Superior temporal gyrus (tissue), 1 donor: ENCODE data around the gene CSRNP3.

Experiments used
- DNase-seq: peaks from one replicate; pipeline ENCODE4 v3.0.0-alpha.2; 2016; ENCODE audit errors: extremely low spot score

Gene CSRNP3

DNA sequence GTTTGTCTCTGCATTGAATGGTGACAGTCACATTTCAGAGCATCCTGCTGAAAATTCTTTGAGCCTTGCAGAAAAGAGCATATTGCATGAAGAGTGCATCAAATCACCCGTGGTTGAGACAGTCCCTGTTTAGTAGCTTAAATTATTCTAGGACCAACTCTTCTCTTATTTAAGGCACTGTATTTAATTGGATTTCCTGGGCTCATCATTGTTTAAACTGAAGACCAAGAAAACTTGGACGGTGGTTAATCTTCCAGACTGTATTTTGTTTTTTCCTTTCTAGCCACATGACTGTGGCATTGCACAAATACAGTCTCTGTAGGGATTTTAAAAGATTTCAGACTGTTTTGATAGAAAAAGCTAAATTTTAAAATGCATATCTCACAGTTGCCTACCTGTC lies 210.1 kb downstream of the CSRNP3 start:
- DNase-seq: no peak

DNA sequence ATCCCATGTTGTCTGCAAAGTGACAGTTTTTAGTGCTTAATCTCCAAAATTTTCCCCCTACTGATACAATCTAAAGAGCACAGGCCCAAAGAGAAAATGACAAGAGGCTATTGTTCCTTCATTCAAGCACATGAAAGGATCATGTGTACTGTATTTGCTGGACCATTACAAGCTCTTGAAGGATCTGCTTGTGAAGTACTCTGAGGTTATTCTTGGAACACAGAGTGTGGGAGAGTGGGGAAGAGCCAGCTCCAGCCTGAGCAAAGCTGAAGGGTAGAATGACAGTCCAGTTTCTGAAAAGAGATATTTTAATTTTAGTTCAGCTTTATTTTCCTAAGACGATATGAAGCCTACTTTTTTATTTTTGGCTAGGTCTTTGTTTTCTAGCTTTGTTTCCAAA lies 212.3 kb downstream of the CSRNP3 start:
- peak; percentile 89 for DNase-seq

DNA sequence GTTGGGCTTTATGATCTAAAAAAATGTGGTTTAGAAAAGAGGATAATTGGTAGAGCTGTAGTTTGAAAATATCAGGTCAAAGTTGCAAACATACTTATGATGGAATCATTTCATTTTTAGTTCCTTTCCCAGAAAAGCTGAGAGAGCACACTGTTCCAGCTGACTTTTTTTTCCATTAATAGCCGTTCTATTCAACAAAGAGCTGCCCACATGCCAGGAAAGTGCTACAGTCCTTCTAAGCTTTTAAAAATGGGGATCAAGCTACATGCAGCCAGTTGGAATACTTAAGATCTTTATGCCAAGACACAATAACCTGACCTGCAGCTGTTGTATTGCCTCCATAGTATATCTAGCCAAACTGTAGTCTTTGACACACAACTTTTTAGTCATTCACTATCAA lies 213.0 kb downstream of the CSRNP3 start:
- DNase-seq: peak; percentile 75

DNA sequence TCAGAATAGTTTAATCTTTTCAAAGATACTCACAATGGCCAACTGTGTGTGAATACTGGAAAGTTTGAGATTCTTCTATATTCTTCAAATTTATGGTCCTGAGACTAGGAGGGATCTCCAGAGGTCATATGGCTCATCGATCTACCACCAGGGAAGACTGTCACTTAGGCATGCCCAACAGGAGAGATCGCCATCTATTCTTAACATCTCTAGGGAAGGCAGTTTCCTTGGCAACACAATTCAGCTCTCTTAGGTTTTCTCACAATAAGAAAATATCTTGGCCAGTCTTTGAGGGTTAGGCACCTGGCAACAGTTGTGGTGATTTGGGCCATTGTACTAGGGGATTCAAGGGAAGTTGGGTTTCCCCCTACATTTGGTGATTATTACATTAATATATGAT lies 217.3 kb downstream of the CSRNP3 start:
- peak; percentile 16 for DNase-seq

- no peak for DNase-seq
These were observed 218.0 kb downstream of the CSRNP3 start for GRCh38 chr2:165687426-165688002.

DNA sequence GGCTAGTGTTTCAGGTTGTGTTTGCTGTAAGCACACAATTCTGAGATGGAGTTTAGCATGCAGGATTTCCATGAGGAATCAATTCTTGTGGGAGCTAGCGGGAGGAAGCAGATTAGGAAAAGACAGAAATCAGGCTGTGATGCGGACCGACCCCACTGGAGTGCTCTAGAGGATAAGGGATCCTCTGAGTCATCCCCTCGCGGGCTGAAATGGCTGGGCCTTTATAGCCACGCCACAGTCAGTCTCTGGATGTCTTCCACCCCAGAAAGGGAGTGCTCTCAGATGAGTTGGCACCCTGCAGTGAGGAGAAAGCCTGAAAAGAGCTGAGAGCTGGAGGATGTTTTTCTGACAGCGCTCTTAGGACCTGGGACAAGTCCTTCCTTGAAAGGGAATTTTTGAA lies 222.1 kb downstream of the CSRNP3 start:
- DNase-seq: peak; percentile 50

- no peak for DNase-seq
These were observed 223.4 kb downstream of the CSRNP3 start for GRCh38 chr2:165692906-165693305.

DNA sequence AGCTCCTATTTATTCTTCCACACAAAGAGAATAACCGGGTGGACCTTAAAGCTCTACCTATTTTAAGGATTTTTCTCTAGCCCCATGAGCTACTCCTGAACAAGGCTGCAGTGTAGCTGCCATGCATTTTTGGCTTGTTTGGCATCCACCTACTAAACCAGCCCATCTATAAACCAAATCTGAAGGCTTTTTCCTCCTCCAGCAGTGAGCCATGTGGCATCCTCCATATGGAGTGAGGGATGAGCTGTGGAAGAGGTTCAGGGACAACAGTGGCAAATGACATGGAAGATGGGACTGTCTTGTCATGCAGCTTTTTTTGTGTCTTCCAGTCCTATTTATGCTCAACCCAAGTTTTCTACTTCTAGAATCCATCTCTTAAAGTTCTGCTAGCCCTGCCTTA lies 224.3 kb downstream of the CSRNP3 start:
- DNase-seq: peak; percentile 31

GRCh38 chr2:165697748-165698443 lies 228.4 kb downstream of the CSRNP3 start:
- peak; percentile 14 for DNase-seq

DNA sequence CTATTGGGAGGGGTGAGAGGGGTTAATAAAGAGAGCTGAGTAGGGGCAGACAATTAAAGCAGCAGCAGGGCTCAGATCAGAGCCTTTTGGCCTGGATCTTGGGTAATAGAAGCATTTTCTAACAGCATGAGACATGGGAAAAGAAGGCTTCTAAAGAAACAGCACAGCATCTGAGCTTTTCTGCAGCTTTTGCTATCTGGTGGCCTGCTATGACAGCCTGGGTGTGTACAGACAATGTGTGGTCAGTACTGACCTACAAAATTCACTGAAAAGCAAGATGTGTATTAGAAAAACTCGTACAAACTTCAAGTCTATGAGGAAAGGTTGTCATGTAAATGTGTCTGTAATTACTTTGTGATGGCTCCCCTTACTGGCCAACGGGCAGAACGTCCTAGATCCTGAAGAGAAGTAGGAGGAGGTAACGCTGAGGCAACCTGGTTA lies 229.0 kb downstream of the CSRNP3 start:
- peak; percentile 83 for DNase-seq

GRCh38 chr2:165699946-165700345 lies 230.4 kb downstream of the CSRNP3 start:
- peak; percentile 13 for DNase-seq

DNA sequence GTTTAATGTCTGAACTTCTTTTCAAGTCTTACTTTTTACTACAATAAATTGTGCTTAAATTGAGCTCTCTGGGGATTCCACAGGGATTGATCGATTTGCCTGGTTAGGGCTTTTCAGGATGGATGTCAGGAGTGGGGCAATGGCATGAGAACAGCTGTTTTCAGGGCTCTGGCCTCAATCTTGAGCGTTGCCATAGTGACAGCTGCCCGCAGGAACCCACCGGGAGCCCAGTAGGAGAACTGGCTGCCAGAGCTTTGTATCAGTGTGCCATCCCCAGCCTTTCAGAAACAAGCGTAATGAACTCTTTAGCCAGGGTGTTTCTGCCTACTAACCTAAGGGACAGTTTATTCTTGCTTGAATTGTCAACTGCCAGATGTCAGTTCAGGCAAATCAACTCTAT lies 231.0 kb downstream of the CSRNP3 start:
- no peak for DNase-seq

DNA sequence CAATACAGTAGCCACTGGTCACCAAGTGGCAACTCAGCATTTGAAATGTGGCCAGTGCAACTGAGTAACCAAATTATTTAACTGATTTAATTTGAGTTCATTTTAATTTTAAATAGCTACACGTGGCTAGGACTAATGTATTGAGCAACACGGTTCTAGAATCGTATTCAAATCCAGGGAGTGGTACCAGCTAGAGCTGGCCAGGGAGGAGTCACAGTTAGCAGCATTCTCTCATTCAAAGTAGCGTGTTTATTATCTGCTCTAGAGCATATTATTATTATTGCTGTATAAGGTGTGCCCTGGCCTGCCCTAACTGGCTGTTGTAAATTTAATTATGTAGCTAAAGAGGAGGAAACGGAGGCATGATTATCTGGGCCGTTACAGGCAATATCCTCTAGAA lies 231.6 kb downstream of the CSRNP3 start:
- DNase-seq: no peak

GRCh38 chr2:165706960-165707487 lies 237.5 kb downstream of the CSRNP3 start:
- no peak for DNase-seq

DNA sequence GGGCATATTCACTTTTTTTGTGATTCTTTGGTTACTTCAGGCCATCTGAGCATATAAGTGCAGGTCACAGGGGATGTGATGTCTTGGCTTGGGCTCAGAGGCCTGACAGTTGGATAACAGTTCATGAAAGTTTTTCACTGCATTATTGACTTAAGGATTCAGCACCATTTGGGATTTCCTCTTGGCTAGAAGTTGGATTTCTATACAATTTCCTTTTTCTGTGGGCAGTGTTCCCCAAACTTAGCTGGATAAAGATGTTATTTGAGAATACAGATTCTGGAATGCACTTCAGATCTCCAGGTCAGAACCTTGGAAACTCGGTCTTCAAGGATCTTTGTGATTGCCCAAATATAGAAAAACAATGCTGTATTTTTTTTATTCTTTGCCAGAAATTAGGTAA lies 246.6 kb downstream of the CSRNP3 start:
- no peak for DNase-seq

DNA sequence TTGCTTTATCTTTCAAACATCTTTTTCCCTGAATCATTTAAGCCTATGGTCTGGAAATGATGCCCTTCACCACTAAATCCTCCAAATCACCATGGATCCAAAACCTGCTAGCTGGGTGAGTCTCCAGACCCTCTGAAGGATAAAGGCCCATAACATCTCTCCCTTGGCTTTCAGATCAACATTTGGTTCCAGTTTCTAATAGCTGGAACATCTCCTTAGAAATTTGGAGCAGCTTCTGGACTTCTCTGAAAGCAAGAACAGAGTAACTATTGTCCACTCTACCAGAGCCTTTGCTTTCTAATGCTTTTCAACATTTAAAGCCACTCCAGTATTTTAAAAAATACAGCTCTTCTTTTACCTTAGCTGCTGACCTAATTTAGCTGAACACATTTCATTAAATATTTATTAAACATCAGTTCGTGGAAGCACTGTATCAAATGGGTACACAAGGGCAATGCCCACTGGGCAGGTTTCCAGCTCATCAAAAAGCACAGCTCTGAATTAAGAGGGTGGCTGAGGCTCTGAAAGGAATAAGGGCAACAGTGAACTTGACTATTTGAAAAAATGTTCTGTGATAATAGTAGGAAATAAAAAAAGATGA lies 249.2 kb downstream of the CSRNP3 start:
- peak; percentile 35 for DNase-seq

- DNase-seq: no peak
These were observed 251.0 kb downstream of the CSRNP3 start for GRCh38 chr2:165720511-165720910.

DNA sequence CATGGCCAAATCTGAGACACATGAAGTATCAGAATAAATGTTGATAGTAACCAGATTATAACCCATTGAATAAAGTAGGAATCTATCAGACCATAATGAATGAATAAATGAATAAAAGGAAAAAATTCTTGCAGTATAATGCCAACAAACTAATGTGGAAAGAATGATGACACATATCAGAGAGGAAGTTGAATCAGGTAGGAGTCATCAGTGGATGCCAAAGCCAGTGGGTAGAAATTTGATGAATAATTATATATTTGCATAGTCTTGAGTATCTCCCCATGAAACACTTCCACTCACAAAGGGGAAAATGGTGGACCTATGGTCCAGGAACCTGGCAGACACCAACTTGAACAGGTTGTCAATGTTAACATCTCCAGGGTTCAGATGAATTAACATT lies 255.9 kb downstream of the CSRNP3 start:
- DNase-seq: no peak
